NT2/D1 (cell line): ENCODE measurements around the gene EDIL3.

ENCODE experiments used
- SUZ12 ChIP-seq: IDR thresholded peaks from 2 replicates; pipeline ENCODE4 v1.6.1; 2011; ENCODE audit not compliant: insufficient read length, insufficient read depth; ENCODE audit errors: extremely low read depth
- YY1 ChIP-seq: IDR thresholded peaks from 2 replicates; pipeline ENCODE4 v1.6.1; 2011; ENCODE audit not compliant: insufficient read length, insufficient read depth

- TF ChIP-seq YY1 (no peak), SUZ12 (no peak)
These were observed 124.5 kb downstream of the EDIL3 start for GRCh38 chr5:84260140-84260539.
